AG04450 (cell line): ENCODE measurements around the gene MROH2A. TPM values are rescaled to one million over a fixed set of nuclear protein-coding genes. Genes with fewer than 3 reads are reported as not detected.

Experiments
- CTCF ChIA-PET: fragments of 300-600, 350-600 bp; formaldehyde crosslinking; extraction: SDS; loops from one replicate; lab custom pipeline; 2022; ENCODE audit warnings: antibody characterized with exemption, inconsistent platforms; lab: Charles Lee
- POLR2A ChIA-PET: fragments of 350-600 bp; formaldehyde crosslinking; extraction: SDS; loops from one replicate; lab custom pipeline; 2021; ENCODE audit warnings: antibody characterized with exemption, inconsistent platforms; lab: Yijun Ruan, JAX
- DNase-seq: peaks from one replicate; pipeline ENCODE4 v3.0.0-alpha.2; 2011; ENCODE audit warnings: low read depth, low spot score
- H3K27ac ChIP-seq: one replicate; pipeline ENCODE4 v1.5.1; 2012; ENCODE audit warnings: low read depth, low read length, control low read depth
- H3K27me3 ChIP-seq: one replicate; pipeline ENCODE4 v1.6.0; 2012; ENCODE audit warnings: low read length; ENCODE audit not compliant: control insufficient read depth, insufficient read depth
- H3K4me3 ChIP-seq: 2 replicates; pipeline ENCODE4 v1.5.1; 2011; ENCODE audit warnings: mild to moderate bottlenecking, low read depth, low read length, control low read depth
- H3K9me3 ChIP-seq: 2 replicates; pipeline ENCODE4 v1.5.1; 2012; ENCODE audit warnings: low read length; ENCODE audit not compliant: control insufficient read depth, insufficient read depth
- CTCF ChIP-seq: IDR thresholded peaks from 2 replicates; pipeline ENCODE4 v1.5.1; 2011; ENCODE audit warnings: low read depth, low read length, control low read depth, inconsistent platforms
- polyA plus RNA-seq: library from polyadenylated mRNA; depleted of rRNA; stranded (reverse); fragments of >200 nt; gene quantifications from 2 replicates; pipeline ENCODE4 v1.2.3, GENCODE V29; 2011

Gene MROH2A
- polyA plus RNA-seq, 1 experiment, result not detected

- no peak overlapping the region for H3K4me3 ChIP-seq
- no peak for DNase-seq
- H3K27ac ChIP-seq, result no peak overlapping the region
Observed at GRCh38 chr2:233819884-233820773, 42.0 kb downstream of the MROH2A start.

GRCh38 chr2:233820774-233821105, 42.6 kb downstream of the MROH2A start:
- Histone ChIP-seq H3K4me3 (no peak overlapping the region), H3K27ac (no peak overlapping the region), H3K9me3 (no peaks in the 10 kb centered on the region; the same call in 1 of the 2 replicates), H3K27me3 (peaks cover 9% of the 10 kb centered on the region)
- POLR2A ChIA-PET, result no interaction called here
- no peak for DNase-seq
- CTCF ChIA-PET, result no interaction called here
- no peak for TF ChIP-seq CTCF

More at GRCh38 chr2:233819884-233820773, 42.0 kb downstream of the MROH2A start:
- CTCF ChIA-PET, result no interaction called here
- H3K9me3 ChIP-seq, result no peaks in the 10 kb centered on the region; the same call in 1 of the 2 replicates
- POLR2A ChIA-PET, result no interaction called here
- peaks cover 9% of the 10 kb centered on the region for H3K27me3 ChIP-seq
- TF ChIP-seq CTCF, result no peak

- no peak for DNase-seq
- no peak for TF ChIP-seq CTCF
- no peak overlapping the region for H3K4me3 ChIP-seq
- POLR2A ChIA-PET, result no interaction called here
- H3K27me3 ChIP-seq, result peaks cover 9% of the 10 kb centered on the region
- H3K27ac ChIP-seq, result no peak overlapping the region
- CTCF ChIA-PET, result no interaction called here
- no peaks in the 10 kb centered on the region; the same call in 1 of the 2 replicates for H3K9me3 ChIP-seq
Observed at GRCh38 chr2:233821196-233821595, 43.1 kb downstream of the MROH2A start.

GRCh38 chr2:233821709-233822100, 43.6 kb downstream of the MROH2A start:
- CTCF ChIA-PET, result no interaction called here
- DNase-seq, result no peak
- H3K9me3 ChIP-seq, result no peaks in the 10 kb centered on the region; the same call in 1 of the 2 replicates
- POLR2A ChIA-PET, result no interaction called here
- H3K27ac ChIP-seq, result no peak overlapping the region
- peaks cover 9% of the 10 kb centered on the region for H3K27me3 ChIP-seq
- H3K4me3 ChIP-seq, result no peak overlapping the region
- no peak for TF ChIP-seq CTCF

- Histone ChIP-seq H3K27me3 (peaks cover 9% of the 10 kb centered on the region), H3K4me3 (no peak overlapping the region), H3K9me3 (no peaks in the 10 kb centered on the region; the same call in 1 of the 2 replicates), H3K27ac (no peak overlapping the region)
- POLR2A ChIA-PET, result no interaction called here
- no peak for TF ChIP-seq CTCF
- no peak for DNase-seq
- CTCF ChIA-PET, result no interaction called here
Observed at GRCh38 chr2:233822101-233822771, 44.1 kb downstream of the MROH2A start.
